Activated T-cell treated with anti-CD3 and anti-CD28 coated beads for 24 hours (primary cell): ENCODE data around the gene PCDHGB2.
"Not testable (repeated sequence)": the region's sequence is repeated elsewhere in the genome, so short reads cannot be mapped to it uniquely, and the experiment has no call there.

ENCODE experiments used
- DNase-seq: peaks from one replicate; pipeline ENCODE4 v3.0.0-alpha.2; 2020; ENCODE audit warnings: low read depth

The PCDHGB2 gene

DNA sequence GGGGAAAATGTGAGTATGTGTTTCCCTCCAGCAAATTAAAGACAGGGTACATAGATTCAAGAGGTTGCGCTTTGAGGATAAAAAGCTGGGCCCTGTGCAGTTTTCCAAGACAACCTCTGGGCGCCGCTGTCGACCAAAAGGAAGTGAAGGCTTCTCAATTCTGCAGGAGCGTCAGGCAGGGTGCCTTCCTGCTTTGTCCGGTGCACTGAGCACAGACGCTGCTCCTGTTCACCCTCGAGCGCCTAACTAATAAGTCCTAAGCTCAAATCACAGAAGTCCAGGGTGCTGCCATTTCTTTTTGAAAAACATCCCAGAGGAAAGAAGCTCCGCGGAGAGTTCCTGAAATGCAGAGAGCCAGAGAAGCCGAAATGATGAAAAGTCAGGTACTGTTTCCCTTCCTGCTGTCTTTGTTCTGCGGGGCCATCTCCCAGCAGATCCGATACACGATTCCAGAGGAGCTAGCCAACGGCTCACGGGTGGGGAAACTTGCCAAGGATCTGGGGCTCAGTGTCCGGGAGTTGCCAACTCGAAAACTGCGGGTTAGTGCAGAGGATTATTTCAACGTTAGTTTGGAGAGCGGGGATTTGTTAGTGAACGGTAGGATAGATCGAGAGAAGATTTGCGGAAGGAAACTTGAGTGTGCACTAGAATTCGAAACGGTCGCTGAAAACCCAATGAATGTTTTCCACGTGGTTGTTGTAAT is 9.7 kb upstream of the PCDHGB2 start, which contains the start of gene PCDHGB1:
PCDHGB1 (plus strand) TSS at position 183 of the 703 bp plus-strand sequence; CDS start at position 345, 162 bp downstream.
- no peak for DNase-seq

- DNase-seq = no peak
These were observed 8.2 kb upstream of the PCDHGB2 start for GRCh38 chr5:141351591-141351990.

DNA sequence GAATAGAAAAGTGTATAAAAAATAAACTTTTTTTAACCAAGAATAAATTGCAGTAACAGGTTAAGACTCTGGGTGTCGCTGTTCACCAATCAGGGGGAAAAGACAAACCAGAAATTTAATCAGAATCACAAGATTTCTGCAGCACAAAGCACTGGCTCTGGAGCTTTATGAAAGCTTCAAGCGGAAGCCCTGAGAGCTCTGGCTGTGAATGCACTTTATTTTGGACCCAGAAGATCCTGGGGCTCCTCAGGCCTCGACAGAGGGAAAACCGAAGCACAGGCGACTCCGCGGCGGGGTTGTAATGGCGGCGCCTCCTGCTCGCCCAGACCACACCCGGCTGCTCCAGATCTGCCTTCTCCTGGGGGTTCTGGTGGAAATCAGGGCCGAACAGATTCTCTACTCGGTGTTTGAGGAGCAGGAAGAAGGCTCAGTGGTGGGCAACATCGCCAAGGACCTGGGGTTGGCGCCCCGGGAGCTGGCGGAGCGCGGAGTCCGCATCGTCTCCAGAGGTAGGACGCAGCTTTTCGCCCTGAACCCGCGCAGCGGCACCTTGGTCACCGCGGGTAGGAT is 4.8 kb upstream of the PCDHGB2 start, which contains the start of gene PCDHGA4:
PCDHGA4 (plus strand) TSS at position 122 of the 570 bp plus-strand sequence; CDS start at position 209, 87 bp downstream.
- DNase-seq = no peak

DNA sequence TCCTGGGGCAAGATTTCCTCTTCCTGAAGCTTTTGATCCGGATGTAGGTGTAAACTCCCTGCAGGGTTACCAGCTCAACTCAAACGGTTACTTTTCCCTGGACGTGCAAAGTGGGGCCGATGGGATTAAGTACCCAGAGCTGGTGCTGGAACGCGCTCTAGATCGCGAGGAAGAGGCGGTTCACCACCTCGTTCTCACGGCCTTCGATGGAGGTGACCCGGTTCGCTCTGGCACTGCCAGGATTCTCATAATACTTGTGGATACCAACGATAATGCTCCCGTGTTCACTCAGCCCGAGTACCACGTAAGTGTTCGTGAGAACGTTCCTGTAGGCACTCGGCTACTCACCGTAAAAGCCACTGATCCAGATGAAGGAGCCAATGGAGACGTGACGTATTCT is 4.2 kb upstream of the PCDHGB2 start:
- DNase-seq = no peak

DNA sequence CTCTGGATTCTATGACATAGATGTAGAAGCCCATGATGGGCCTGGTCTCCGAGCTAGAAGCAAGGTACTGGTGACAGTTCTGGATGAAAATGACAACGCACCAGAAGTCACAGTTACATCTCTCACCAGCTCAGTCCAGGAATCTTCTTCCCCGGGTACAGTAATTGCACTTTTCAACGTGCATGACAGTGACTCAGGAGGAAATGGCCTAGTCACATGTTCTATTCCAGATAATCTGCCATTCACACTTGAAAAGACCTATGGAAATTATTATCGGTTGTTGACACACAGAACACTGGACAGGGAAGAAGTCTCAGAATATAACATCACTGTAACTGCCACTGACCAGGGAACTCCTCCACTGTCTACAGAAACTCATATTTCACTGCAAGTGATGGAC is 3.7 kb upstream of the PCDHGB2 start:
- DNase-seq = no peak

- no peak for DNase-seq
These were observed 2.8 kb upstream of the PCDHGB2 start for GRCh38 chr5:141356950-141357349.

- no peak for DNase-seq
These were observed 891 bp downstream of the PCDHGB2 start for GRCh38 chr5:141360685-141361084.

- no peak for DNase-seq
These were observed 2.9 kb downstream of the PCDHGB2 start for GRCh38 chr5:141362719-141363118.

GRCh38 chr5:141363952-141364660 is 4.3 kb downstream of the PCDHGB2 start, which contains the start of gene PCDHGA5:
Gene PCDHGA5 (plus strand): TSS chr5:141364162. CDS start chr5:141364331, 169 bp downstream.
- no peak for DNase-seq

GRCh38 chr5:141366016-141366896 is 6.5 kb downstream of the PCDHGB2 start:
- no peak for DNase-seq

GRCh38 chr5:141369994-141370848 is 10.4 kb downstream of the PCDHGB2 start, which contains the start of gene PCDHGB3:
Gene PCDHGB3 (plus strand): TSS chr5:141370242. CDS start chr5:141370395, 153 bp downstream.
- DNase-seq = no peak

GRCh38 chr5:141371572-141372475 is 12.0 kb downstream of the PCDHGB2 start:
- no peak for DNase-seq

- no peak for DNase-seq
These were observed 14.0 kb downstream of the PCDHGB2 start, which contains the start of gene PCDHGA6 for GRCh38 chr5:141373673-141374317. Gene PCDHGA6 (plus strand): TSS chr5:141373891. CDS start chr5:141374084, 193 bp downstream.

GRCh38 chr5:141374627-141375026 is 14.8 kb downstream of the PCDHGB2 start:
- DNase-seq = no peak

GRCh38 chr5:141375444-141376155 is 15.8 kb downstream of the PCDHGB2 start:
- DNase-seq = not testable (repeated sequence)

GRCh38 chr5:141382469-141383294 is 22.9 kb downstream of the PCDHGB2 start, which contains the start of gene PCDHGA7:
Gene PCDHGA7 (plus strand): TSS chr5:141382742. CDS start chr5:141382900, 158 bp downstream.
- no peak for DNase-seq

DNA sequence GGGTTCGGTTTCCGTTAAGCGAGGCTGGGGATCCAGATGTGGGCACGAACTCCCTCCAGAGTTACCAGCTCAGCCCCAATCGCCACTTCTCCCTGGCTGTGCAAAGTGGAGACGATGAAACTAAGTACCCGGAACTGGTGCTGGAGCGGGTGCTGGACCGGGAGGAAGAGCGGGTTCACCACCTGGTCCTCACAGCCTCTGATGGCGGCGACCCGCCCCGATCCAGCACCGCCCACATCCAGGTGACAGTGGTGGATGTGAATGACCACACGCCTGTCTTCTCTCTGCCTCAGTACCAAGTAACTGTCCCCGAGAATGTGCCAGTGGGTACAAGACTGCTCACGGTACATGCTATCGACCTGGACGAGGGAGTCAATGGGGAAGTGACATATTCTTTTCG is 23.6 kb downstream of the PCDHGB2 start:
- DNase-seq = no peak
